Left ventricle myocardium inferior (tissue), 1 donor: ENCODE measurements around the gene ARFGAP1. TPM values are rescaled to one million over a fixed set of nuclear protein-coding genes. Genes with fewer than 3 reads are reported as not detected.

ENCODE experiments used
- DNase-seq: peaks from one replicate; pipeline ENCODE4 v3.0.0-alpha.2; 2020
- H3K27ac ChIP-seq: fragments of 200-600 bp; replicated peaks from 2 replicates; pipeline ENCODE4 v1.8.0; 2021
- H3K27me3 ChIP-seq: fragments of 200-600 bp; 2 replicates; pipeline ENCODE4 v1.8.0; 2021; ENCODE audit warnings: low read depth
- H3K36me3 ChIP-seq: fragments of 200-600 bp; 2 replicates; pipeline ENCODE4 v1.8.0; 2021
- H3K4me1 ChIP-seq: fragments of 200-600 bp; 2 replicates; pipeline ENCODE4 v1.8.0; 2021
- H3K4me3 ChIP-seq: fragments of 200-600 bp; 2 replicates; pipeline ENCODE4 v1.8.0; 2021; ENCODE audit warnings: mild to moderate bottlenecking, moderate library complexity
- H3K9me3 ChIP-seq: fragments of 200-600 bp; replicated peaks from 2 replicates; pipeline ENCODE4 v1.8.0; 2021
- CTCF ChIP-seq: fragments of 200-600 bp; IDR thresholded peaks from 2 replicates; pipeline ENCODE4 v1.8.0; 2021; ENCODE audit warnings: antibody characterized with exemption, mild to moderate bottlenecking, borderline replicate concordance
- intact Hi-C: fragments of 100-400 bp; cut with micrococcal nuclease; formaldehyde crosslinking; loops from one replicate; pipeline ENCODE4 v1.11.0; 2022
- total RNA-seq: library from RNA; stranded (reverse); fragmentation: NEBNext Ultra II Directional; extraction: Animal tissue kit (Norgen Biotek cat#: 25700); gene quantifications from one replicate; pipeline ENCODE4 v1.2.1, GENCODE V29; 2021
- donor health status: DM: no; HTN: yes; CAD: no; lungs with severe emphysema.

ARFGAP1 gene
- total RNA-seq, 1 donor from 2014 or later: 33.4 TPM

- intact Hi-C loops: no loop called here
- Histone ChIP-seq H3K27ac (no peak overlapping the region), H3K4me3 (no peak overlapping the region), H3K36me3 (no peaks in the 10 kb centered on the region), H3K27me3 (peaks cover 76% of the 10 kb centered on the region), H3K4me1 (no peaks in the 10 kb centered on the region), H3K9me3 (no peaks in the 10 kb centered on the region)
- no peak for DNase-seq
- TF ChIP-seq CTCF: no peak
Observed at GRCh38 chr20:63238031-63238430, 34.6 kb upstream of the ARFGAP1 start.

GRCh38 chr20:63238514-63239125 is 34.0 kb upstream of the ARFGAP1 start:
- Histone ChIP-seq H3K9me3 (no peaks in the 10 kb centered on the region), H3K27me3 (peaks cover 76% of the 10 kb centered on the region), H3K4me1 (no peaks in the 10 kb centered on the region), H3K27ac (no peak overlapping the region), H3K4me3 (no peak overlapping the region), H3K36me3 (no peaks in the 10 kb centered on the region)
- DNase-seq: no peak
- intact Hi-C loops: no loop called here
- no peak for TF ChIP-seq CTCF

GRCh38 chr20:63239431-63239830 is 33.2 kb upstream of the ARFGAP1 start:
- no peak for TF ChIP-seq CTCF
- no peaks in the 10 kb centered on the region for H3K36me3 ChIP-seq
- H3K27ac ChIP-seq: no peak overlapping the region
- peaks cover 76% of the 10 kb centered on the region for H3K27me3 ChIP-seq
- intact Hi-C loops: no loop called here
- DNase-seq: no peak
- H3K4me3 ChIP-seq: no peak overlapping the region
- no peaks in the 10 kb centered on the region for H3K4me1 ChIP-seq
- no peaks in the 10 kb centered on the region for H3K9me3 ChIP-seq

- TF ChIP-seq CTCF: no peak
- Histone ChIP-seq H3K9me3 (no peaks in the 10 kb centered on the region), H3K27ac (no peak overlapping the region), H3K27me3 (peaks cover 76% of the 10 kb centered on the region), H3K4me3 (no peak overlapping the region), H3K4me1 (no peaks in the 10 kb centered on the region), H3K36me3 (no peaks in the 10 kb centered on the region)
- DNase-seq: no peak
- intact Hi-C loops: no loop called here
Observed at GRCh38 chr20:63240004-63240403, 32.6 kb upstream of the ARFGAP1 start.

GRCh38 chr20:63241272-63241671 is 31.3 kb upstream of the ARFGAP1 start:
- Histone ChIP-seq H3K4me3 (no peak overlapping the region), H3K36me3 (no peaks in the 10 kb centered on the region), H3K4me1 (no peaks in the 10 kb centered on the region), H3K9me3 (no peaks in the 10 kb centered on the region), H3K27ac (no peak overlapping the region), H3K27me3 (peaks cover 76% of the 10 kb centered on the region)
- intact Hi-C loops: no loop called here
- DNase-seq: no peak
- no peak for TF ChIP-seq CTCF
